Measurements from ENCODE around the gene NOD2.

NOD2 gene

DNA sequence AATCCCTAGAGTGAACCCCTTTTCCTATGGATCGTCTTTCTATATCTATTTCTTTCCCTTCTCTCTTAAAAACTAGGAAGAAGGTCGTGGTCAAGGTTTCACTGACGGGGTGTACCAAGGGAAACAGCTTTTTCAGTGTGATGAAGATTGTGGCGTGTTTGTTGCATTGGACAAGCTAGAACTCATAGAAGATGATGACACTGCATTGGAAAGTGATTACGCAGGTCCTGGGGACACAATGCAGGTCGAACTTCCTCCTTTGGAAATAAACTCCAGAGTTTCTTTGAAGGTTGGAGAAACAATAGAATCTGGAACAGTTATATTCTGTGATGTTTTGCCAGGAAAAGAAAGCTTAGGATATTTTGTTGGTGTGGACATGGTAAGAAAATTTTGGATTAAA is 58.1 kb downstream of the NOD2 start:
- no peak overlapping the region for H3K4me3 ChIP-seq (ENCODE audit: low read length)
- TF ChIP-seq, protein P1, sequence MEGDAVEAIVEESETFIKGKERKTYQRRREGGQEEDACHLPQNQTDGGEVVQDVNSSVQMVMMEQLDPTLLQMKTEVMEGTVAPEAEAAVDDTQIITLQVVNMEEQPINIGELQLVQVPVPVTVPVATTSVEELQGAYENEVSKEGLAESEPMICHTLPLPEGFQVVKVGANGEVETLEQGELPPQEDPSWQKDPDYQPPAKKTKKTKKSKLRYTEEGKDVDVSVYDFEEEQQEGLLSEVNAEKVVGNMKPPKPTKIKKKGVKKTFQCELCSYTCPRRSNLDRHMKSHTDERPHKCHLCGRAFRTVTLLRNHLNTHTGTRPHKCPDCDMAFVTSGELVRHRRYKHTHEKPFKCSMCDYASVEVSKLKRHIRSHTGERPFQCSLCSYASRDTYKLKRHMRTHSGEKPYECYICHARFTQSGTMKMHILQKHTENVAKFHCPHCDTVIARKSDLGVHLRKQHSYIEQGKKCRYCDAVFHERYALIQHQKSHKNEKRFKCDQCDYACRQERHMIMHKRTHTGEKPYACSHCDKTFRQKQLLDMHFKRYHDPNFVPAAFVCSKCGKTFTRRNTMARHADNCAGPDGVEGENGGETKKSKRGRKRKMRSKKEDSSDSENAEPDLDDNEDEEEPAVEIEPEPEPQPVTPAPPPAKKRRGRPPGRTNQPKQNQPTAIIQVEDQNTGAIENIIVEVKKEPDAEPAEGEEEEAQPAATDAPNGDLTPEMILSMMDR (conservative IDR thresholded peaks at IDR 0.05; ENCODE audit: low read length): no peak
- DNase-seq (ENCODE audit: low read depth): no peak

DNA sequence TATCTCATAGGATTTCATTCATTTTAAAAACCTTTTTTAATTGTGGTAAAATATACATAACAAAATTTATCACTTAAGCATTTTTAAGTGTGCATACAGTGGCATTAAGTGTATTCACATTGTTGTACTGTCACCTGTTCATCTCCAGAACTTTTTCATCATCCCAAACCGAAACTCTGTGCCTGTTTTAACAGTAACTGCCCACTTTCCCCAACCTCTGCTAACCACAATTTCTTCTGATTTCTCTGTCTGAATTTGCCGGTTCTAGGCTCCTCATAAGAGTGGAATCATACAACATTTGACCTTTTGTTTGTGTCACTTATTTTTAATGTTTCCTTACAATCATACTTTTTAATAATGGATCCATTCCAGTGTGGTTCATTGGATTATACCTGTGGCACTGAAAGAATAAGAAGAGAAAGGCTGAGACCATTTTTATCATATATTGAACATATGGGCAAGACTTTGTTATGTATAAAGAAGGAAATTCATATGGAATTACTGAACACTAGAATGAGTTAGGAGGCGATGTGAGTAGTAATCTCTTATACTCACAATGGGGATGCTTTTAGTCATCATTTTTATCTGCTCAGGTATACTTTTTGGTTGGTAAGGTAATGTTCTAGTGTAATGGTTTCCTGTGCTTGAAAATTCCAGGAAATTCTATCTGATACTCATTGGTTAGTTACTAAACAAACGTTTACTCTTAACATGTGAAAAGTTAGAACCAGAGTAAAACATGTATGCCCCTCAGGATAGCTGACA is 59.2 kb downstream of the NOD2 start:
- no peak for DNase-seq (ENCODE audit: low read depth)
- TF ChIP-seq, protein P1 (conservative IDR thresholded peaks at IDR 0.05; ENCODE audit: low read length): no peak
- no peak overlapping the region for H3K4me3 ChIP-seq (ENCODE audit: low read length)

DNA sequence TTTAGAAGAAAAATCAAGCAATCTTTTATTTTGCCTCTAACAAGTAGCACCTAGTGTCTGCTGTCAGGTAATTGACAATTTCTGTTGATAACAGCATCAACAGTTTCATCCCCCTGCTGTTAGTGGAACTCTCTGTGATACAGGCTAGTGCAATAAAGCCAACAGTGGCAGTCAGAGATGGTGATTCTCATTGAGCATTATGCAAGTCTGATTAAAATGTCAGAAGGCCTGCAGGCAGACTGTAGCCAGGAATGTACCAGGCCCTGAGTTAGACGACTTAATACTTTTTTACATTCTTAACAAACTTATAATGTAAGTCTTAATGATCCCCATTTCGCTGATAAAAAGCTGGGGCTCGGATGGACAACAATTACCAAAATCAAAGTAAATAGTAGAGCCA is 63.1 kb downstream of the NOD2 start:
- no peak overlapping the region for H3K4me3 ChIP-seq (ENCODE audit: low read length)
- TF ChIP-seq, protein P1 (conservative IDR thresholded peaks at IDR 0.05; ENCODE audit: low read length): no peak
- DNase-seq (ENCODE audit: low read depth): no peak

DNA sequence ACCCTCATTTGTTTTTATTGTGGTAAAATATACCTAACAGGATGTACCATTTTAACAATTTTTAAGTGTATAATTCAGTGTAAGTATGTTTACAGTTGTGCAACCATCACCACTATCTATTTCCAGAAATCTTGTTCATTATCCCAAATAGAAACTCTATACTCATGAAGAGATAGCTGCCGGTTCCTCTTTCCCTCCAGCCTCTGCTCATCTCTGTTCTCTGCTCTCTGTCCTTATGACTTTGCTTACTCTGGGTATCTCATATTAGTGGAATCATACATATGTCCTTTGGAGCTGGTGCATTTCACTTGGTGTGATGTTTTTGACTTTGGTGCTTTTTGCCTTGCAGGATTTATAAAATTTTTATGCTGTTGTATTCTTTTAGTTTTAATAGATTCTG is 67.9 kb downstream of the NOD2 start:
- no peak for DNase-seq (ENCODE audit: low read depth)
- no peak overlapping the region for H3K4me3 ChIP-seq (ENCODE audit: low read length)
- TF ChIP-seq, protein P1 (conservative IDR thresholded peaks at IDR 0.05; ENCODE audit: low read length): no peak

DNA sequence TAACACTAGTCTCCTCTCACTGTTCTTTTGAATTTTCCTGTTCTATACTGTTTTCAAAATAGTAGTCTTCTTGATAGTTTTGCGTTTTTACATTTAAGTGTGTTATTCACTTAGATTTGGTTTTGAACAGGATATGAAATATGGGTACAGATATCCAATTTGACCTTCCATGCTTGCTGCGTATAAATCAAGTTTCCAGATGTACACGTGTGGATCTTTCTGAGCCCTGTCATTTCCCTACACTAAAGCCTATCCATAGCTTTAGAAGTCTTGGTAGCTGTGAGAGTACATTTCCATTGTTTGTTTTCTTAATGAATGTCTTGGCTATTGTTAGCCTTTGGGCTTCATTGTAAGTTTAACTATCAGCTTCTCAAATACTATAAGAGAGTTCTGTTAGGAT is 68.8 kb downstream of the NOD2 start:
- TF ChIP-seq, protein P1 (conservative IDR thresholded peaks at IDR 0.05; ENCODE audit: low read length): no peak
- no peak overlapping the region for H3K4me3 ChIP-seq (ENCODE audit: low read length)
- no peak for DNase-seq (ENCODE audit: low read depth)

DNA sequence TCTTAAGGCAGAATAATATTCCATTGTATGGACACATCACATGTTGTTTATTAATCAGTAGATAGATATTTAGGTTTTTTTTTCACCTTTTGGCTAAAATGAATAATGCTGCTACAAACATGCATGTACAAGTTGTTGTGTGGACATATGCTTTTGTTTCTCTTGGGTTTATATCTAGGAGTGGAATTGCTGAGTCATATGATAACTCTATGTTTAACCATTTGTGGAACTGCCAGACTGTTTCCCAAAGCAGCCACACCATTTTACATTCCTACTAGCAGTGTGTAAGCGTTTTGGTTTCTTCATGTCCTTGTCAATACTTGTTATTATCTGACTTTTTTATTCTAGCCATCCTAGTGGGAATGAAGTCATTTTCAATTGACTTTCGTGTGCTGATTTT is 69.8 kb downstream of the NOD2 start:
- H3K4me3 ChIP-seq (ENCODE audit: low read length): no peak overlapping the region
- TF ChIP-seq, protein P1 (conservative IDR thresholded peaks at IDR 0.05; ENCODE audit: low read length): no peak
- DNase-seq (ENCODE audit: low read depth): no peak

DNA sequence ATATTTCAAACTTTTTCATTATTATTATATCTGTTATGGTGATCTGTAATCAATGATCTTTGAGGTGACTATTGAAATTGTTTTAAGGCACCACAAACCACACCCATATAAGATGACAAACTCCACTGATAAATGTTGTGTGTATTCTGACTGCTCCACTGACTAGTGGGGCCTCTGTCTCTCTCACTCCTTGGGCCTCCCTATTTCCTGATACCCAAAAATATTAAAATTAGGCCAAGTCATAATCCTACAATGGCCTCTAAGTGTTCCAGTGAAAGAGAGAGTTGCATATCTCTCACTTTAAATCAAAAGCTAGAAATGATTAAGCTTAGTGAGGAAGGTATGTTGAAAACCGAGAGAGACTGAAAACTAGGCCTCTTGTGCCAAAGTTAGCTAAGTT is 71.9 kb downstream of the NOD2 start:
- TF ChIP-seq, protein P1 (conservative IDR thresholded peaks at IDR 0.05; ENCODE audit: low read length): no peak
- H3K4me3 ChIP-seq (ENCODE audit: low read length): no peak overlapping the region
- no peak for DNase-seq (ENCODE audit: low read depth)

Measured in AG10803 (cell line).